NCI-H1417 (cell line): ENCODE results near the gene TBC1D13.
"Not testable (repeated sequence)": the region's sequence is repeated elsewhere in the genome, so short reads cannot be mapped to it uniquely, and the experiment has no call there.

Experiments
- DNase-seq, 3 experiments: peaks; one replicate each; lab custom pipeline; 2025; lab: John Stamatoyannopoulos, UW

TBC1D13 gene

GRCh38 chr9:128786681-128787601, at the start of gene TBC1D13:
Gene TBC1D13, plus strand, starts transcription at chr9:128787253. Its CDS starts 101 bp downstream, at chr9:128787354.
- peak; percentile 64 to 92 (median 90) for DNase-seq

GRCh38 chr9:128742401-128742800, 44.7 kb upstream of the TBC1D13 start:
- DNase-seq = no peak

- DNase-seq = no peak
These were observed 43.6 kb upstream of the TBC1D13 start for GRCh38 chr9:128743421-128743820.

GRCh38 chr9:128747241-128747640, 39.8 kb upstream of the TBC1D13 start:
- DNase-seq = no peak

- no peak for DNase-seq
These were observed 36.0 kb upstream of the TBC1D13 start for GRCh38 chr9:128750926-128751595.

- DNase-seq = no peak
These were observed 33.4 kb upstream of the TBC1D13 start for GRCh38 chr9:128753627-128754026.

- no peak for DNase-seq
These were observed 29.5 kb upstream of the TBC1D13 start for GRCh38 chr9:128757602-128758001.

- no peak for DNase-seq
These were observed 24.2 kb upstream of the TBC1D13 start for GRCh38 chr9:128762671-128763449.

GRCh38 chr9:128764361-128764760, 22.7 kb upstream of the TBC1D13 start:
- DNase-seq = no peak

- no peak for DNase-seq
These were observed 21.6 kb upstream of the TBC1D13 start for GRCh38 chr9:128765499-128765898.

- no peak for DNase-seq
These were observed 18.4 kb upstream of the TBC1D13 start for GRCh38 chr9:128768606-128769005.

GRCh38 chr9:128770286-128771030, 16.6 kb upstream of the TBC1D13 start:
- no peak for DNase-seq

GRCh38 chr9:128771094-128771721, 15.8 kb upstream of the TBC1D13 start:
- DNase-seq = no peak

- DNase-seq = peak; percentile 75 to 95 (median 94)
These were observed 15.1 kb upstream of the TBC1D13 start, which contains the start of gene ZER1 for GRCh38 chr9:128771745-128772519. Gene ZER1, minus strand, starts transcription at chr9:128771927. Its CDS starts 16,362 bp downstream, at chr9:128755565.

- no peak for DNase-seq
These were observed 14.0 kb upstream of the TBC1D13 start for GRCh38 chr9:128773049-128773448.

- no peak for DNase-seq
These were observed 12.2 kb upstream of the TBC1D13 start for GRCh38 chr9:128774804-128775203.

GRCh38 chr9:128780093-128780492, 7.0 kb upstream of the TBC1D13 start:
- DNase-seq = not testable (repeated sequence)

- no peak for DNase-seq
These were observed 5.6 kb upstream of the TBC1D13 start for GRCh38 chr9:128781187-128782070.

- no peak for DNase-seq
These were observed 4.4 kb upstream of the TBC1D13 start for GRCh38 chr9:128782669-128783068.
